ENCODE data around the gene CHD9. TPM values are rescaled to one million over a fixed set of nuclear protein-coding genes. Genes with fewer than 3 reads are reported as not detected.

The CHD9 gene
- total RNA-seq, 2 donors from 2014 or later: 56.3 to 62.6 TPM

GRCh38 chr16:53084141-53084541 lies 29.4 kb downstream of the CHD9 start:
- no peaks in the 10 kb centered on the region for H3K9me3 ChIP-seq
- no peaks in the 10 kb centered on the region for H3K27me3 ChIP-seq (replicated peaks; ENCODE audit: insufficient read depth)
- peak; percentile 58 for TF ChIP-seq POLR2AphosphoS5 (IDR thresholded peaks at IDR 0.05)
- TF ChIP-seq CTCF (IDR thresholded peaks at IDR 0.05): no peak
- no peak for TF ChIP-seq POLR2A (IDR thresholded peaks at IDR 0.05)
- peak; percentile 62 for DNase-seq (ENCODE audit: low spot score)
- peaks cover 17% of the 10 kb centered on the region for H3K4me1 ChIP-seq (replicated peaks)
- intact Hi-C loops (cut with DNase I): no loop called here
- no peak overlapping the region for H3K4me3 ChIP-seq
- WGBS: 24% methylated on average over 4 of the region's 4 CpGs
- H3K36me3 ChIP-seq: no peaks in the 10 kb centered on the region
- H3K27ac ChIP-seq: peak overlapping the region; percentile 77 to 79

GRCh38 chr16:53084746-53085334 lies 30.0 kb downstream of the CHD9 start:
- H3K27ac ChIP-seq: peak overlapping the region; percentile 77 to 79
- no peaks in the 10 kb centered on the region for H3K27me3 ChIP-seq (replicated peaks; ENCODE audit: insufficient read depth)
- TF ChIP-seq POLR2A (IDR thresholded peaks at IDR 0.05) (no peak), POLR2AphosphoS5 (IDR thresholded peaks at IDR 0.05) (no peak), CTCF (IDR thresholded peaks at IDR 0.05) (no peak)
- no peaks in the 10 kb centered on the region for H3K9me3 ChIP-seq
- WGBS: 70% methylated on average over 8 of the region's 8 CpGs
- peaks cover 15% of the 10 kb centered on the region for H3K4me1 ChIP-seq (replicated peaks)
- no peaks in the 10 kb centered on the region for H3K36me3 ChIP-seq
- no peak overlapping the region for H3K4me3 ChIP-seq
- intact Hi-C loops (cut with DNase I): no loop called here
- no peak for DNase-seq (ENCODE audit: low spot score)

- intact Hi-C loops (cut with DNase I): no loop called here
- no peaks in the 10 kb centered on the region for H3K27me3 ChIP-seq (replicated peaks; ENCODE audit: insufficient read depth)
- H3K27ac ChIP-seq: peak overlapping the region; percentile 77 to 79
- H3K36me3 ChIP-seq: no peaks in the 10 kb centered on the region
- peaks cover 9% of the 10 kb centered on the region for H3K4me1 ChIP-seq (replicated peaks)
- DNase-seq (ENCODE audit: low spot score): peak; percentile 74
- H3K9me3 ChIP-seq: no peaks in the 10 kb centered on the region
- whole genome bisulfite sequencing: 6% methylated on average over 4 of the region's 4 CpGs
- TF ChIP-seq POLR2A (IDR thresholded peaks at IDR 0.05) (no peak), POLR2AphosphoS5 (IDR thresholded peaks at IDR 0.05) (peak; percentile 70)
- no peak overlapping the region for H3K4me3 ChIP-seq
Observed at GRCh38 chr16:53085369-53085843, 30.6 kb downstream of the CHD9 start.

- peaks cover 9% of the 10 kb centered on the region for H3K4me1 ChIP-seq (replicated peaks)
- no peak for TF ChIP-seq POLR2AphosphoS5 (IDR thresholded peaks at IDR 0.05)
- no peak for TF ChIP-seq CTCF (IDR thresholded peaks at IDR 0.05)
- DNase-seq (ENCODE audit: low spot score): no peak
- H3K4me3 ChIP-seq: no peak overlapping the region
- no peaks in the 10 kb centered on the region for H3K9me3 ChIP-seq
- H3K27me3 ChIP-seq (replicated peaks; ENCODE audit: insufficient read depth): no peaks in the 10 kb centered on the region
- intact Hi-C loops (cut with DNase I): no loop called here
- no peaks in the 10 kb centered on the region for H3K36me3 ChIP-seq
- peak overlapping the region; percentile 77 to 79 for H3K27ac ChIP-seq
- 51% methylated on average over 6 of the region's 6 CpGs for WGBS
Observed at GRCh38 chr16:53085931-53086421, 31.2 kb downstream of the CHD9 start.

- no peak for TF ChIP-seq POLR2A (IDR thresholded peaks at IDR 0.05)
- TF ChIP-seq POLR2AphosphoS5 (IDR thresholded peaks at IDR 0.05): no peak
- TF ChIP-seq CTCF (IDR thresholded peaks at IDR 0.05): no peak
- intact Hi-C loops (cut with DNase I): no loop called here
- no peak for DNase-seq (ENCODE audit: low spot score)
- peaks cover 15% of the 10 kb centered on the region for H3K4me1 ChIP-seq (replicated peaks)
- no peaks in the 10 kb centered on the region for H3K9me3 ChIP-seq
- no peaks in the 10 kb centered on the region for H3K27me3 ChIP-seq (replicated peaks; ENCODE audit: insufficient read depth)
- WGBS: 23% methylated on average over 3 of the region's 3 CpGs
- peak overlapping the region in 1 of 2 donors; percentile 2 for H3K27ac ChIP-seq
- H3K4me3 ChIP-seq: no peak overlapping the region
- no peaks in the 10 kb centered on the region for H3K36me3 ChIP-seq
Observed at GRCh38 chr16:53087101-53087500, 32.3 kb downstream of the CHD9 start.

All from prostate gland (tissue), 2 donors.